Mesothelial cell of epicardium (in vitro differentiated cells): Measurements from ENCODE around the gene TRANK1. TPM values are rescaled to one million over a fixed set of nuclear protein-coding genes. Genes with fewer than 3 reads are reported as not detected.

Source experiments
- DNase-seq, 2 experiments: peaks; one replicate each; pipeline ENCODE4 v3.0.0; 2021; ENCODE audit warnings: low spot score in 2 of 2; ENCODE audit not compliant: unreplicated experiment in 2 of 2
- H3K27ac Mint-ChIP-seq: 2 replicates; pipeline ENCODE4 v1.8.0; 2021; ENCODE audit warnings: mixed read lengths
- H3K27me3 Mint-ChIP-seq: 2 replicates; pipeline ENCODE4 v1.8.0; 2021; ENCODE audit warnings: low read depth, mixed read lengths
- H3K36me3 Mint-ChIP-seq: 2 replicates; pipeline ENCODE4 v1.8.0; 2021; ENCODE audit warnings: mixed read lengths
- H3K4me1 Mint-ChIP-seq: 2 replicates; pipeline ENCODE4 v1.8.0; 2021; ENCODE audit warnings: mixed read lengths
- H3K4me3 Mint-ChIP-seq: 2 replicates; pipeline ENCODE4 v1.8.0; 2021; ENCODE audit warnings: mild to moderate bottlenecking, moderate library complexity, mixed read lengths
- H3K9me3 Mint-ChIP-seq: 2 replicates; pipeline ENCODE4 v1.8.0; 2021; ENCODE audit warnings: mixed read lengths
- CTCF ChIP-seq: fragments of 200-600 bp; sonication (generic); IDR thresholded peaks from one replicate; pipeline ENCODE4 v1.5.0; 2021; ENCODE audit warnings: antibody characterized with exemption; ENCODE audit not compliant: unreplicated experiment
- total RNA-seq: library from RNA; stranded (reverse); gene quantifications from 3 replicates; pipeline ENCODE4 v1.2.1, GENCODE V29; 2021

Gene TRANK1
- total RNA-seq, 1 donor from 2014 or later, result 76.8 TPM

- no peaks in the 10 kb centered on the region for H3K36me3 Mint-ChIP-seq
- H3K4me1 Mint-ChIP-seq, result peaks cover 18% of the 10 kb centered on the region
- no peak for TF ChIP-seq CTCF
- no peak overlapping the region for H3K4me3 Mint-ChIP-seq
- no peak for DNase-seq
- no peaks in the 10 kb centered on the region for H3K27me3 Mint-ChIP-seq
- H3K27ac Mint-ChIP-seq, result no peak overlapping the region
- no peaks in the 10 kb centered on the region for H3K9me3 Mint-ChIP-seq
Observed at GRCh38 chr3:36911990-36912804, 32.7 kb downstream of the TRANK1 start.

- Mint-ChIP-seq H3K27me3 (no peaks in the 10 kb centered on the region), H3K36me3 (peaks cover 10% of the 10 kb centered on the region), H3K9me3 (no peaks in the 10 kb centered on the region), H3K27ac (no peak overlapping the region), H3K4me3 (no peak overlapping the region), H3K4me1 (peaks cover 26% of the 10 kb centered on the region)
- DNase-seq, result no peak
- TF ChIP-seq CTCF, result no peak
Observed at GRCh38 chr3:36909666-36910065, 35.2 kb downstream of the TRANK1 start.

GRCh38 chr3:36909181-36909580, 35.7 kb downstream of the TRANK1 start:
- no peak for DNase-seq
- Mint-ChIP-seq H3K9me3 (no peaks in the 10 kb centered on the region), H3K27ac (no peak overlapping the region), H3K4me1 (peaks cover 26% of the 10 kb centered on the region), H3K27me3 (no peaks in the 10 kb centered on the region), H3K4me3 (no peak overlapping the region), H3K36me3 (peaks cover 10% of the 10 kb centered on the region)
- TF ChIP-seq CTCF, result no peak

GRCh38 chr3:36908647-36909180, 36.1 kb downstream of the TRANK1 start:
- Mint-ChIP-seq H3K9me3 (no peaks in the 10 kb centered on the region), H3K4me3 (no peak overlapping the region), H3K27me3 (no peaks in the 10 kb centered on the region), H3K36me3 (peaks cover 10% of the 10 kb centered on the region), H3K4me1 (peaks cover 26% of the 10 kb centered on the region), H3K27ac (peak overlapping the region; percentile 80)
- no peak for TF ChIP-seq CTCF
- DNase-seq, result no peak

- TF ChIP-seq CTCF, result no peak
- Mint-ChIP-seq H3K27me3 (no peaks in the 10 kb centered on the region), H3K36me3 (peaks cover 14% of the 10 kb centered on the region), H3K27ac (peak overlapping the region; percentile 80), H3K9me3 (no peaks in the 10 kb centered on the region), H3K4me3 (peak overlapping the region; percentile 32), H3K4me1 (peaks cover 29% of the 10 kb centered on the region)
- no peak for DNase-seq
Observed at GRCh38 chr3:36907911-36908646, 36.8 kb downstream of the TRANK1 start.
